NT2/D1 (cell line): ENCODE data around the gene SNN.

Experiments
- SUZ12 ChIP-seq: IDR thresholded peaks from 2 replicates; pipeline ENCODE4 v1.6.1; 2011; ENCODE audit not compliant: insufficient read length, insufficient read depth; ENCODE audit errors: extremely low read depth
- YY1 ChIP-seq: IDR thresholded peaks from 2 replicates; pipeline ENCODE4 v1.6.1; 2011; ENCODE audit not compliant: insufficient read length, insufficient read depth
- ZNF274 ChIP-seq: IDR thresholded peaks from 2 replicates; pipeline ENCODE4 v1.6.1; 2011; ENCODE audit warnings: mild to moderate bottlenecking, low read depth, low read length

DNA sequence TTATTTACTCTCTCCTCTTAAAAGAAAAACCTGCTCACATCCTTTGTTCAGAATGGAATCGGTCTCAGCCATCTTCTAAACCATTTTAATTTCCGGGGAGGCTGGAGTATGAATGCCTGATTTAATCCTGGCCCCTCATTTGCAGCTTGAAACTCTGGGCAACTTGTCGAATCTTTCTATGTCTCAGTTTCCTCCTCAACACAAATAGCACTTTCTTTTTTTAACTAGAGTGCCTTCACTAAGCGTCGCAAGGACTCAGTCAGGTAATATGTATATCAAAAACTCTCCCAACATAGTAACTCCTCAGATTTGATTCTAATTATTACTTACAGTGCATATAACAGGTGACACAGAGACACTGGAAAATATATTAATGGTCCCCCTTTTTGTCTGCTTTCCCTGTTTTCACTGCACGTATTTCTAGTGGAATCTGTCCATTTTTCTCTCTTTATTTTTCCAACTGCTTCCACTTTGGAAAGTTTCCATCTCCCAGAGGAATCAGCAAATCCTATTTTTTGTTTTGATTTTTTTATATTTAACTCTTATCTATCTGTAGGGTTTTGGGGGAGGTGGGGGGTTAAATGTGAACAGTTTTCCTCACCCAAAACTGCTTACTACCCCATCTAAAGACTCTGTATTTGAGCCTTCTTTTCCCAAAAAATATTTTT is 18.6 kb downstream of the SNN start:
- TF ChIP-seq ZNF274: no peak
- TF ChIP-seq YY1: no peak
- TF ChIP-seq SUZ12: no peak
